Measurements from ENCODE around the gene CNEP1R1. TPM values are rescaled to one million over a fixed set of nuclear protein-coding genes. Genes with fewer than 3 reads are reported as not detected.
A peak's percentile ranks its signal among the peaks of the same experiment; 100 is the strongest.

Gene CNEP1R1
- total and polyA plus RNA-seq, 9 of the 15 experiments (the other 6 are each of a cell fraction or from before 2014, with no cell fraction given), result 7.6 to 20.1 (median 10.6) TPM

GRCh38 chr16:50024684-50025536 lies at the start of gene CNEP1R1 (continued):
- TF ChIP-seq KDM1A (IDR thresholded peaks at IDR 0.05), result no peak
- TF ChIP-seq BRF2 (IDR thresholded peaks at IDR 0.05; ENCODE audit: borderline replicate concordance, insufficient read depth, insufficient read length), result no peak
- no peak for TF ChIP-seq SMARCB1 (IDR thresholded peaks at IDR 0.05; ENCODE audit: insufficient read length, low read depth)
- TF ChIP-seq HMGN3 (IDR thresholded peaks at IDR 0.05; ENCODE audit: borderline replicate concordance, extremely low read depth, insufficient read length, low read depth, low read length), result peak; percentile 80
- peak; percentile 97 for TF ChIP-seq FOS (IDR thresholded peaks at IDR 0.05; ENCODE audit: extremely low read depth, insufficient read length)
- TF ChIP-seq GATAD2B (IDR thresholded peaks at IDR 0.05; ENCODE audit: borderline replicate concordance), result no peak
- TF ChIP-seq MCM2 (IDR thresholded peaks at IDR 0.05; ENCODE audit: low read depth), result no peak
- TF ChIP-seq RBM39 (optimal IDR thresholded peaks at IDR 0.05; ENCODE audit: low read depth, low read length), result no peak
- no peak for TF ChIP-seq E2F3 (CRISPR knock-in tag; IDR thresholded peaks at IDR 0.05)
- no peak for TF ChIP-seq ZNF707 (CRISPR knock-in tag; conservative IDR thresholded peaks at IDR 0.05)
- TF ChIP-seq ZNF224 (CRISPR knock-in tag; IDR thresholded peaks at IDR 0.05), result no peak
- TF ChIP-seq RCOR1 (IDR thresholded peaks at IDR 0.05; ENCODE audit: borderline replicate concordance in 1 of 2, low read depth in 2 of 2, low read length in 2 of 2), result peak in 1 of 2 experiments; percentile 37; a peak in 1 of 4 replicates
- peak; percentile 70; the same call in 1 of the 2 replicates for TF ChIP-seq PHF21A (IDR thresholded peaks at IDR 0.05; ENCODE audit: borderline replicate concordance, low read depth)
- no peak for TF ChIP-seq ZNF57 (CRISPR knock-in tag; IDR thresholded peaks at IDR 0.05)
- no peak for TF ChIP-seq ZNF444 (CRISPR knock-in tag; IDR thresholded peaks at IDR 0.05)
- TF ChIP-seq TBL1XR1 (IDR thresholded peaks at IDR 0.05; ENCODE audit: low read length in 2 of 2), result no peak; a peak in 1 of 4 replicates
- no peak for TF ChIP-seq ZBTB8A (IDR thresholded peaks at IDR 0.05; ENCODE audit: partially characterized antibody)
- no peak for TF ChIP-seq ZNF197 (CRISPR knock-in tag; IDR thresholded peaks at IDR 0.05; ENCODE audit: low read depth)
- no peak for TF ChIP-seq HDGF (IDR thresholded peaks at IDR 0.05)
- TF ChIP-seq NFATC3 (IDR thresholded peaks at IDR 0.05), result no peak
- TF ChIP-seq ZBTB7A (IDR thresholded peaks at IDR 0.05; ENCODE audit: borderline replicate concordance, control insufficient read depth, low read depth, low read length), result peak; percentile 57; the same call in 1 of the 2 replicates
- peak; percentile 88 for TF ChIP-seq EP400 (IDR thresholded peaks at IDR 0.05)
- TF ChIP-seq TRIM25 (IDR thresholded peaks at IDR 0.05; ENCODE audit: borderline replicate concordance), result no peak
- no peak for TF ChIP-seq TAF15 (IDR thresholded peaks at IDR 0.05; ENCODE audit: low read depth, low read length)
- no peak for TF ChIP-seq MCM3 (IDR thresholded peaks at IDR 0.05)
- no peak for TF ChIP-seq ZNF41 (CRISPR knock-in tag; conservative IDR thresholded peaks at IDR 0.05)
- TF ChIP-seq CHD2 (IDR thresholded peaks at IDR 0.05; ENCODE audit: low read depth, low read length), result peak; percentile 85
- TF ChIP-seq THAP7 (CRISPR knock-in tag; IDR thresholded peaks at IDR 0.05), result no peak
